ENCODE results near the gene MUC7. TPM values are rescaled to one million over a fixed set of nuclear protein-coding genes. Genes with fewer than 3 reads are reported as not detected.

Gene MUC7
- total RNA-seq, 1 experiment from 2014 or later = not detected

DNA sequence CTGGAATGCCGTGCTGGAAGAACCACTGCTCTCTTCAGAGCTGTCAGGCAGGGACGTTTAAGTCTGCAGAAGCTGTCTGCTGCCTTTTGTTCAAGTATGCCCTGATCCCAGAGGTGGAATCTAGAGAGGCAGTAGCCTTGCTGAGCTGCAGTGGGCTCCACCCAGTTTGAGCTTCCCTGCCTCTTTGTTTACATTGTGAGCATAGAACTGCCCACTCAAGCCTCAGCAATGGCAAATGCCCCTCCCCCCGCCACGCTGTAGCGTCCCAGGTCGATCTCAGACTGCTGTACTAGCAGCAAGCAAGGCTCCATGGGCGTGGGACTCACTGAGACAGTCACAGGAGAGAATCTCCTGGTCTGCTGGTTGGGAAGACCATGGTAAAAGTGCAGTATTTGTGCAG lies 34.8 kb upstream of the MUC7 start (continued):
- TF ChIP-seq, protein P1, sequence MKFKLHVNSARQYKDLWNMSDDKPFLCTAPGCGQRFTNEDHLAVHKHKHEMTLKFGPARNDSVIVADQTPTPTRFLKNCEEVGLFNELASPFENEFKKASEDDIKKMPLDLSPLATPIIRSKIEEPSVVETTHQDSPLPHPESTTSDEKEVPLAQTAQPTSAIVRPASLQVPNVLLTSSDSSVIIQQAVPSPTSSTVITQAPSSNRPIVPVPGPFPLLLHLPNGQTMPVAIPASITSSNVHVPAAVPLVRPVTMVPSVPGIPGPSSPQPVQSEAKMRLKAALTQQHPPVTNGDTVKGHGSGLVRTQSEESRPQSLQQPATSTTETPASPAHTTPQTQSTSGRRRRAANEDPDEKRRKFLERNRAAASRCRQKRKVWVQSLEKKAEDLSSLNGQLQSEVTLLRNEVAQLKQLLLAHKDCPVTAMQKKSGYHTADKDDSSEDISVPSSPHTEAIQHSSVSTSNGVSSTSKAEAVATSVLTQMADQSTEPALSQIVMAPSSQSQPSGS (CRISPR knock-in tag; IDR thresholded peaks at IDR 0.05; ENCODE audit: borderline replicate concordance, low read depth) = no peak
- TF ChIP-seq, protein P2, sequence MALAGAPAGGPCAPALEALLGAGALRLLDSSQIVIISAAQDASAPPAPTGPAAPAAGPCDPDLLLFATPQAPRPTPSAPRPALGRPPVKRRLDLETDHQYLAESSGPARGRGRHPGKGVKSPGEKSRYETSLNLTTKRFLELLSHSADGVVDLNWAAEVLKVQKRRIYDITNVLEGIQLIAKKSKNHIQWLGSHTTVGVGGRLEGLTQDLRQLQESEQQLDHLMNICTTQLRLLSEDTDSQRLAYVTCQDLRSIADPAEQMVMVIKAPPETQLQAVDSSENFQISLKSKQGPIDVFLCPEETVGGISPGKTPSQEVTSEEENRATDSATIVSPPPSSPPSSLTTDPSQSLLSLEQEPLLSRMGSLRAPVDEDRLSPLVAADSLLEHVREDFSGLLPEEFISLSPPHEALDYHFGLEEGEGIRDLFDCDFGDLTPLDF (CRISPR knock-in tag; IDR thresholded peaks at IDR 0.05) = no peak
- TF ChIP-seq IRF2 (CRISPR knock-in tag; IDR thresholded peaks at IDR 0.05; ENCODE audit: borderline replicate concordance, low read depth) = no peak
- TF ChIP-seq CREB1 (CRISPR knock-in tag; IDR thresholded peaks at IDR 0.05) = no peak
- TF ChIP-seq ZNF263 (CRISPR knock-in tag; IDR thresholded peaks at IDR 0.05; ENCODE audit: low read depth) = no peak
- no peak for TF ChIP-seq NR2C2 (CRISPR knock-in tag; IDR thresholded peaks at IDR 0.05)
- TF ChIP-seq TEAD4 (CRISPR knock-in tag; IDR thresholded peaks at IDR 0.05) = no peak
- no peak for TF ChIP-seq TCF7 (CRISPR knock-in tag; IDR thresholded peaks at IDR 0.05; ENCODE audit: low read depth)
- TF ChIP-seq, protein P3, sequence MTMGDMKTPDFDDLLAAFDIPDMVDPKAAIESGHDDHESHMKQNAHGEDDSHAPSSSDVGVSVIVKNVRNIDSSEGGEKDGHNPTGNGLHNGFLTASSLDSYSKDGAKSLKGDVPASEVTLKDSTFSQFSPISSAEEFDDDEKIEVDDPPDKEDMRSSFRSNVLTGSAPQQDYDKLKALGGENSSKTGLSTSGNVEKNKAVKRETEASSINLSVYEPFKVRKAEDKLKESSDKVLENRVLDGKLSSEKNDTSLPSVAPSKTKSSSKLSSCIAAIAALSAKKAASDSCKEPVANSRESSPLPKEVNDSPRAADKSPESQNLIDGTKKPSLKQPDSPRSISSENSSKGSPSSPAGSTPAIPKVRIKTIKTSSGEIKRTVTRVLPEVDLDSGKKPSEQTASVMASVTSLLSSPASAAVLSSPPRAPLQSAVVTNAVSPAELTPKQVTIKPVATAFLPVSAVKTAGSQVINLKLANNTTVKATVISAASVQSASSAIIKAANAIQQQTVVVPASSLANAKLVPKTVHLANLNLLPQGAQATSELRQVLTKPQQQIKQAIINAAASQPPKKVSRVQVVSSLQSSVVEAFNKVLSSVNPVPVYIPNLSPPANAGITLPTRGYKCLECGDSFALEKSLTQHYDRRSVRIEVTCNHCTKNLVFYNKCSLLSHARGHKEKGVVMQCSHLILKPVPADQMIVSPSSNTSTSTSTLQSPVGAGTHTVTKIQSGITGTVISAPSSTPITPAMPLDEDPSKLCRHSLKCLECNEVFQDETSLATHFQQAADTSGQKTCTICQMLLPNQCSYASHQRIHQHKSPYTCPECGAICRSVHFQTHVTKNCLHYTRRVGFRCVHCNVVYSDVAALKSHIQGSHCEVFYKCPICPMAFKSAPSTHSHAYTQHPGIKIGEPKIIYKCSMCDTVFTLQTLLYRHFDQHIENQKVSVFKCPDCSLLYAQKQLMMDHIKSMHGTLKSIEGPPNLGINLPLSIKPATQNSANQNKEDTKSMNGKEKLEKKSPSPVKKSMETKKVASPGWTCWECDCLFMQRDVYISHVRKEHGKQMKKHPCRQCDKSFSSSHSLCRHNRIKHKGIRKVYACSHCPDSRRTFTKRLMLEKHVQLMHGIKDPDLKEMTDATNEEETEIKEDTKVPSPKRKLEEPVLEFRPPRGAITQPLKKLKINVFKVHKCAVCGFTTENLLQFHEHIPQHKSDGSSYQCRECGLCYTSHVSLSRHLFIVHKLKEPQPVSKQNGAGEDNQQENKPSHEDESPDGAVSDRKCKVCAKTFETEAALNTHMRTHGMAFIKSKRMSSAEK (CRISPR knock-in tag; IDR thresholded peaks at IDR 0.05; ENCODE audit: borderline replicate concordance) = no peak
- no peak for TF ChIP-seq OVOL2 (CRISPR knock-in tag; IDR thresholded peaks at IDR 0.05; ENCODE audit: borderline replicate concordance)
- TF ChIP-seq GABPB1 (CRISPR knock-in tag; IDR thresholded peaks at IDR 0.05) = no peak
- no peak for TF ChIP-seq NR3C1 (CRISPR knock-in tag; conservative IDR thresholded peaks at IDR 0.05; ENCODE audit: low read depth)
- TF ChIP-seq, protein P4, sequence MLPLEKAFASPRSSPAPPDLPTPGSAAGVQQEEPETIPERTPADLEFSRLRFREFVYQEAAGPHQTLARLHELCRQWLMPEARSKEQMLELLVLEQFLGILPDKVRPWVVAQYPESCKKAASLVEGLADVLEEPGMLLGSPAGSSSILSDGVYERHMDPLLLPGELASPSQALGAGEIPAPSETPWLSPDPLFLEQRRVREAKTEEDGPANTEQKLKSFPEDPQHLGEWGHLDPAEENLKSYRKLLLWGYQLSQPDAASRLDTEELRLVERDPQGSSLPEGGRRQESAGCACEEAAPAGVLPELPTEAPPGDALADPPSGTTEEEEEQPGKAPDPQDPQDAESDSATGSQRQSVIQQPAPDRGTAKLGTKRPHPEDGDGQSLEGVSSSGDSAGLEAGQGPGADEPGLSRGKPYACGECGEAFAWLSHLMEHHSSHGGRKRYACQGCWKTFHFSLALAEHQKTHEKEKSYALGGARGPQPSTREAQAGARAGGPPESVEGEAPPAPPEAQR (CRISPR knock-in tag; IDR thresholded peaks at IDR 0.05) = no peak
- TF ChIP-seq NR1H2 (CRISPR knock-in tag; IDR thresholded peaks at IDR 0.05) = no peak
- TF ChIP-seq, protein P5, sequence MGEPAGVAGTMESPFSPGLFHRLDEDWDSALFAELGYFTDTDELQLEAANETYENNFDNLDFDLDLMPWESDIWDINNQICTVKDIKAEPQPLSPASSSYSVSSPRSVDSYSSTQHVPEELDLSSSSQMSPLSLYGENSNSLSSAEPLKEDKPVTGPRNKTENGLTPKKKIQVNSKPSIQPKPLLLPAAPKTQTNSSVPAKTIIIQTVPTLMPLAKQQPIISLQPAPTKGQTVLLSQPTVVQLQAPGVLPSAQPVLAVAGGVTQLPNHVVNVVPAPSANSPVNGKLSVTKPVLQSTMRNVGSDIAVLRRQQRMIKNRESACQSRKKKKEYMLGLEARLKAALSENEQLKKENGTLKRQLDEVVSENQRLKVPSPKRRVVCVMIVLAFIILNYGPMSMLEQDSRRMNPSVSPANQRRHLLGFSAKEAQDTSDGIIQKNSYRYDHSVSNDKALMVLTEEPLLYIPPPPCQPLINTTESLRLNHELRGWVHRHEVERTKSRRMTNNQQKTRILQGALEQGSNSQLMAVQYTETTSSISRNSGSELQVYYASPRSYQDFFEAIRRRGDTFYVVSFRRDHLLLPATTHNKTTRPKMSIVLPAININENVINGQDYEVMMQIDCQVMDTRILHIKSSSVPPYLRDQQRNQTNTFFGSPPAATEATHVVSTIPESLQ (CRISPR knock-in tag; IDR thresholded peaks at IDR 0.05) = no peak

DNA sequence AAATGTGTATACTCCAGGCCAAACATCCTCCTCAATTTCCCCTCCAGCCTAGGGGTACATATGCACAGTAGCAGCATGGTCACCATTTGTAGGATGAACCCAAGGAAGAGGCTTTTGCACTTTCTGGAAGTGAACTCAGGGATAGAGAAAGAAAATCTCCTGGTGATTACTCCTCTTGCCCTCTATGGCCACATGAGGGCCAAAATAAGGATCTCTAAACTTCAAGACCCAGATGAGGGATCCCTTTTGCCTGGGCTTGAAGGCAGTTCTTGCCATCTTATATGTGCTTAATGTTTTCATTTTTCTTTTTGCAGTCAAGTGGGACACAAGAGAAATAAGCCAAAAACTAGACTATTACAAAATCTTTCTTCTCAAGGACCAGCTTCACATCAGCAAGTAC lies 29.5 kb upstream of the MUC7 start:
- Mint-ChIP-seq H3K36me3 (no peaks in the 10 kb centered on the region), H3K4me1 (peaks cover under 1% of the 10 kb centered on the region; the same call in 1 of the 2 replicates), H3K27me3 (ENCODE audit: low read depth) (no peaks in the 10 kb centered on the region), H3K27ac (no peak overlapping the region), H3K9me3 (no peaks in the 10 kb centered on the region), H3K4me3 (no peak overlapping the region)
- POLR2A ChIA-PET = no interaction called here
- no peak for DNase-seq (ENCODE audit: low spot score)
- CTCF ChIA-PET = no interaction called here
- no peak for ATAC-seq
- TF ChIP-seq SP1 (CRISPR knock-in tag; conservative IDR thresholded peaks at IDR 0.05) (no peak), ESRRA (CRISPR knock-in tag; IDR thresholded peaks at IDR 0.05; ENCODE audit: borderline replicate concordance) (no peak), KAT7 (CRISPR knock-in tag; IDR thresholded peaks at IDR 0.05; ENCODE audit: borderline replicate concordance) (no peak), NR2C2 (CRISPR knock-in tag; IDR thresholded peaks at IDR 0.05) (no peak), RELA (CRISPR knock-in tag; IDR thresholded peaks at IDR 0.05; ENCODE audit: borderline replicate concordance) (no peak), ZNF416 (CRISPR knock-in tag; IDR thresholded peaks at IDR 0.05) (no peak)
- TF ChIP-seq, protein P6, sequence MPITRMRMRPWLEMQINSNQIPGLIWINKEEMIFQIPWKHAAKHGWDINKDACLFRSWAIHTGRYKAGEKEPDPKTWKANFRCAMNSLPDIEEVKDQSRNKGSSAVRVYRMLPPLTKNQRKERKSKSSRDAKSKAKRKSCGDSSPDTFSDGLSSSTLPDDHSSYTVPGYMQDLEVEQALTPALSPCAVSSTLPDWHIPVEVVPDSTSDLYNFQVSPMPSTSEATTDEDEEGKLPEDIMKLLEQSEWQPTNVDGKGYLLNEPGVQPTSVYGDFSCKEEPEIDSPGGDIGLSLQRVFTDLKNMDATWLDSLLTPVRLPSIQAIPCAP (CRISPR knock-in tag; IDR thresholded peaks at IDR 0.05) = no peak
- TF ChIP-seq, protein P7, sequence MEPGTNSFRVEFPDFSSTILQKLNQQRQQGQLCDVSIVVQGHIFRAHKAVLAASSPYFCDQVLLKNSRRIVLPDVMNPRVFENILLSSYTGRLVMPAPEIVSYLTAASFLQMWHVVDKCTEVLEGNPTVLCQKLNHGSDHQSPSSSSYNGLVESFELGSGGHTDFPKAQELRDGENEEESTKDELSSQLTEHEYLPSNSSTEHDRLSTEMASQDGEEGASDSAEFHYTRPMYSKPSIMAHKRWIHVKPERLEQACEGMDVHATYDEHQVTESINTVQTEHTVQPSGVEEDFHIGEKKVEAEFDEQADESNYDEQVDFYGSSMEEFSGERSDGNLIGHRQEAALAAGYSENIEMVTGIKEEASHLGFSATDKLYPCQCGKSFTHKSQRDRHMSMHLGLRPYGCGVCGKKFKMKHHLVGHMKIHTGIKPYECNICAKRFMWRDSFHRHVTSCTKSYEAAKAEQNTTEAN (CRISPR knock-in tag; IDR thresholded peaks at IDR 0.05) = no peak
